HepG2 (cell line): ENCODE measurements around the gene DOK5.

Experiments used
- CEBPB ChIP-seq: IDR thresholded peaks from 2 replicates; pipeline ENCODE4 v1.6.1; 2011; ENCODE audit warnings: low read depth, low read length, improper control_type of control experiment, borderline replicate concordance
- EP300 ChIP-seq, 3 experiments: sonication (generic) in 1 of 3; formaldehyde crosslinking in 1 of 3; IDR thresholded peaks; 2 replicates each; pipeline versions ENCODE4 v1.5.1 to v1.6.1; 2011 to 2020; ENCODE audit warnings: low read depth in 2 of 3, low read length in 2 of 3, borderline replicate concordance in 1 of 3, improper control_type of control experiment in 1 of 3, mild to moderate bottlenecking in 1 of 3, missing genetic modification reagents in 1 of 3, moderate library complexity in 1 of 3
- ETV5 ChIP-seq: IDR thresholded peaks from 2 replicates; pipeline ENCODE4 v1.6.1; 2018; ENCODE audit warnings: missing biosample characterization, missing genetic modification reagents, inconsistent platforms, borderline replicate concordance
- MAZ ChIP-seq, 2 experiments: sonication (generic) in 1 of 2; formaldehyde crosslinking in 1 of 2; IDR thresholded peaks; 2 replicates each; pipeline versions ENCODE4 v1.5.0 to v1.6.1; 2012 to 2020; ENCODE audit warnings: low read depth in 2 of 2, mild to moderate bottlenecking in 2 of 2, borderline replicate concordance in 1 of 2, improper control_type of control experiment in 1 of 2, low read length in 1 of 2, missing genetic modification reagents in 1 of 2, moderate library complexity in 1 of 2
- POLR2A ChIP-seq, 2 experiments: IDR thresholded peaks; 2 replicates each; pipeline ENCODE4 v1.6.1; 2011; ENCODE audit warnings: low read depth in 2 of 2, low read length in 2 of 2, mild to moderate bottlenecking in 1 of 2, moderate library complexity in 1 of 2; ENCODE audit not compliant: insufficient read depth in 1 of 2
- RXRA ChIP-seq: sonication (generic); formaldehyde crosslinking; IDR thresholded peaks from 2 replicates; pipeline ENCODE4 v1.5.1; 2020; ENCODE audit warnings: missing genetic modification reagents
- ZFYVE20 ChIP-seq: sonication (generic); formaldehyde crosslinking; IDR thresholded peaks from 2 replicates; pipeline ENCODE4 v1.8.0; 2023; ENCODE audit warnings: low read depth, mild to moderate bottlenecking, moderate library complexity, missing genetic modification reagents, borderline replicate concordance
- ZNF703 ChIP-seq: sonication (generic); formaldehyde crosslinking; IDR thresholded peaks from 2 replicates; pipeline ENCODE4 v1.5.1; 2020; ENCODE audit warnings: missing genetic modification reagents, mild to moderate bottlenecking, moderate library complexity, borderline replicate concordance
- TF ChIP-seq, protein P1 (sequence below): sonication (generic); formaldehyde crosslinking; IDR thresholded peaks from 2 replicates; pipeline ENCODE4 v1.4.0; 2020; ENCODE audit warnings: missing genetic modification reagents
- TF ChIP-seq, protein P2 (sequence below): sonication (generic); formaldehyde crosslinking; IDR thresholded peaks from 2 replicates; pipeline ENCODE4 v1.5.0; 2020; ENCODE audit warnings: mild to moderate bottlenecking, missing genetic modification reagents, moderate library complexity
- TF ChIP-seq, protein P3 (sequence below): IDR thresholded peaks from 2 replicates; pipeline ENCODE4 v1.6.1; 2018; ENCODE audit warnings: missing genetic modification reagents, mild to moderate bottlenecking, missing compliant biosample characterization
- TF ChIP-seq, protein P4 (sequence below): sonication (generic); IDR thresholded peaks from 2 replicates; pipeline ENCODE4 v1.6.1; 2016; ENCODE audit warnings: low read depth, borderline replicate concordance

DNA sequence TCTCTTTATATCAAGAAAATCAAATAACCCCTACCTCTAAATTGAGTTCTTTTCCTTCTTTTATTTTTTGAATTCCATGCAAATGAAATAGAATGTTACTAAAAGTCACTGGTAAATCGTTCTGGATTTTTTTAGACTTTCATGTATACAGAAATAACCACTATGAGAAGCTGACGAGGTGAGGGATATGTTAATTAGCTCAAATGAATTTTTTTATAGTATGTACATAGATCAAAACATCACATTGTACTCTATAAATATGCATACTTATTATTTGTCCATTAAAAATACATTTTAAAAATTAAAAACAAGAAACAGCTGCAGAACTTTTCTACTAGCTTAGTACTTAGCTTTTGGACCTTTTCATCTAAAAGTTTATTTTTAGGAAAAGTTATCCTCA, 165.4 kb downstream of the DOK5 start:
- TF ChIP-seq CEBPB = no peak
- TF ChIP-seq, protein P1, sequence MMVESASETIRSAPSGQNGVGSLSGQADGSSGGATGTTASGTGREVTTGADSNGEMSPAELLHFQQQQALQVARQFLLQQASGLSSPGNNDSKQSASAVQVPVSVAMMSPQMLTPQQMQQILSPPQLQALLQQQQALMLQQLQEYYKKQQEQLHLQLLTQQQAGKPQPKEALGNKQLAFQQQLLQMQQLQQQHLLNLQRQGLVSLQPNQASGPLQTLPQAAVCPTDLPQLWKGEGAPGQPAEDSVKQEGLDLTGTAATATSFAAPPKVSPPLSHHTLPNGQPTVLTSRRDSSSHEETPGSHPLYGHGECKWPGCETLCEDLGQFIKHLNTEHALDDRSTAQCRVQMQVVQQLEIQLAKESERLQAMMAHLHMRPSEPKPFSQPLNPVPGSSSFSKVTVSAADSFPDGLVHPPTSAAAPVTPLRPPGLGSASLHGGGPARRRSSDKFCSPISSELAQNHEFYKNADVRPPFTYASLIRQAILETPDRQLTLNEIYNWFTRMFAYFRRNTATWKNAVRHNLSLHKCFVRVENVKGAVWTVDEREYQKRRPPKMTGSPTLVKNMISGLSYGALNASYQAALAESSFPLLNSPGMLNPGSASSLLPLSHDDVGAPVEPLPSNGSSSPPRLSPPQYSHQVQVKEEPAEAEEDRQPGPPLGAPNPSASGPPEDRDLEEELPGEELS = no peak
- TF ChIP-seq, protein P2, sequence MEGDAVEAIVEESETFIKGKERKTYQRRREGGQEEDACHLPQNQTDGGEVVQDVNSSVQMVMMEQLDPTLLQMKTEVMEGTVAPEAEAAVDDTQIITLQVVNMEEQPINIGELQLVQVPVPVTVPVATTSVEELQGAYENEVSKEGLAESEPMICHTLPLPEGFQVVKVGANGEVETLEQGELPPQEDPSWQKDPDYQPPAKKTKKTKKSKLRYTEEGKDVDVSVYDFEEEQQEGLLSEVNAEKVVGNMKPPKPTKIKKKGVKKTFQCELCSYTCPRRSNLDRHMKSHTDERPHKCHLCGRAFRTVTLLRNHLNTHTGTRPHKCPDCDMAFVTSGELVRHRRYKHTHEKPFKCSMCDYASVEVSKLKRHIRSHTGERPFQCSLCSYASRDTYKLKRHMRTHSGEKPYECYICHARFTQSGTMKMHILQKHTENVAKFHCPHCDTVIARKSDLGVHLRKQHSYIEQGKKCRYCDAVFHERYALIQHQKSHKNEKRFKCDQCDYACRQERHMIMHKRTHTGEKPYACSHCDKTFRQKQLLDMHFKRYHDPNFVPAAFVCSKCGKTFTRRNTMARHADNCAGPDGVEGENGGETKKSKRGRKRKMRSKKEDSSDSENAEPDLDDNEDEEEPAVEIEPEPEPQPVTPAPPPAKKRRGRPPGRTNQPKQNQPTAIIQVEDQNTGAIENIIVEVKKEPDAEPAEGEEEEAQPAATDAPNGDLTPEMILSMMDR (CRISPR knock-in tag) = no peak
- no peak for TF ChIP-seq POLR2A (IDR thresholded peaks at IDR 0.05; ENCODE audit: insufficient read depth in 1 of 2, low read depth in 2 of 2, low read length in 2 of 2)
- TF ChIP-seq, protein P3, sequence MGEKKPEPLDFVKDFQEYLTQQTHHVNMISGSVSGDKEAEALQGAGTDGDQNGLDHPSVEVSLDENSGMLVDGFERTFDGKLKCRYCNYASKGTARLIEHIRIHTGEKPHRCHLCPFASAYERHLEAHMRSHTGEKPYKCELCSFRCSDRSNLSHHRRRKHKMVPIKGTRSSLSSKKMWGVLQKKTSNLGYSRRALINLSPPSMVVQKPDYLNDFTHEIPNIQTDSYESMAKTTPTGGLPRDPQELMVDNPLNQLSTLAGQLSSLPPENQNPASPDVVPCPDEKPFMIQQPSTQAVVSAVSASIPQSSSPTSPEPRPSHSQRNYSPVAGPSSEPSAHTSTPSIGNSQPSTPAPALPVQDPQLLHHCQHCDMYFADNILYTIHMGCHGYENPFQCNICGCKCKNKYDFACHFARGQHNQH (CRISPR knock-in tag) = no peak
- no peak for TF ChIP-seq ZFYVE20 (CRISPR knock-in tag)
- no peak for TF ChIP-seq MAZ (IDR thresholded peaks at IDR 0.05; ENCODE audit: borderline replicate concordance, low read depth, low read length)
- no peak for TF ChIP-seq MAZ (CRISPR knock-in tag; IDR thresholded peaks at IDR 0.05; ENCODE audit: low read depth)
- no peak for TF ChIP-seq EP300 (IDR thresholded peaks at IDR 0.05; ENCODE audit: low read depth in 2 of 2, low read length in 2 of 2)
- TF ChIP-seq EP300 (CRISPR knock-in tag; IDR thresholded peaks at IDR 0.05; ENCODE audit: borderline replicate concordance) = no peak
- TF ChIP-seq, protein P4, sequence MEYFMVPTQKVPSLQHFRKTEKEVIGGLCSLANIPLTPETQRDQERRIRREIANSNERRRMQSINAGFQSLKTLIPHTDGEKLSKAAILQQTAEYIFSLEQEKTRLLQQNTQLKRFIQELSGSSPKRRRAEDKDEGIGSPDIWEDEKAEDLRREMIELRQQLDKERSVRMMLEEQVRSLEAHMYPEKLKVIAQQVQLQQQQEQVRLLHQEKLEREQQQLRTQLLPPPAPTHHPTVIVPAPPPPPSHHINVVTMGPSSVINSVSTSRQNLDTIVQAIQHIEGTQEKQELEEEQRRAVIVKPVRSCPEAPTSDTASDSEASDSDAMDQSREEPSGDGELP = no peak
- no peak for TF ChIP-seq ETV5 (CRISPR knock-in tag)
- no peak for TF ChIP-seq ZNF703 (CRISPR knock-in tag)
- no peak for TF ChIP-seq RXRA
